ENCODE data around the gene MYO5C.

DNA sequence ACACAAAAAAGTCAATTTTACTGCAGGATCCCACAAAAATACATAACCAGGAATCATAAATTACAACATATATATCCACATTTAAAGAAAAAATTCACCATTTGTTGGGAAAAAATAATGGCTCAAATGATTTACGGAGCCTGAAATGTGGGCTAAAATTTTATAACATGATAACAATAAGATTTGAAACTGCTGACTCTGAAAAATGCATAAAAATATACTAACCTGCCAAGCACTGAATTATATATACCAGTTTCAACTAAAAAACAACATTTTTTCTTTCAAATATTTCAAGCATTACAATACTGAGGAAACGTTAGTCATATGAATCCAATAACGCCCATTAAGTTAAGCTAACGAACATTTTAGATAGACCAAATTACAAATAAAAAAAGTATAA lies 12.2 kb upstream of the MYO5C start:
- TF ChIP-seq HDAC6 (IDR thresholded peaks at IDR 0.05; ENCODE audit: low read depth, low read length) (no peak), POLR2A (IDR thresholded peaks at IDR 0.05; ENCODE audit: insufficient read depth in 1 of 2, low read depth in 2 of 2, low read length in 2 of 2) (no peak), ZNF10 (CRISPR knock-in tag; IDR thresholded peaks at IDR 0.05; ENCODE audit: borderline replicate concordance, low read depth) (no peak), TP53 (CRISPR knock-in tag; conservative IDR thresholded peaks at IDR 0.05) (no peak)
